ENCODE data around the gene SLC45A2. TPM values are rescaled to one million over a fixed set of nuclear protein-coding genes. Genes with fewer than 3 reads are reported as not detected.

SLC45A2 gene
- total RNA-seq, 1 donor from 2014 or later, result not detected

DNA sequence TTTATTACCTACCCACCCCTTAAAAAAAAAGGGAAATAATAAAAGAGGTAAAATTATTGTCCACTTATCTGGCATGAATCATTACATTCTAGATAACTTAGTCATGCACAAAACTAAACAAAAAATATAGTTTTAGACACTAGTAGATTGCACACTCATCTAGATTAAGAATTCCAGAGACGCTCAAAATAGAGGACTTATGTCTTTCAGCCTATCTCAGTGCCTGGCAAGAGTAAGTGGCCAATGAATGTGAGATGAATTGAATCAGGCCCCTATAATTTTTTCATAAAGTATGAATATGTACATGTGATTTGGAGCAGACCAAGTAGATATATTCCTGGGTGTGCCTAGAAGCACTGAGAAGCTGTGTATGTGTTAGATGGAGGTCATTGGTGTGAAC, 50.3 kb downstream of the SLC45A2 start:
- H3K9me3 ChIP-seq (ENCODE audit: low read depth), result no peaks in the 10 kb centered on the region
- Mint-ChIP-seq H3K4me1 (peaks cover 8% of the 10 kb centered on the region), H3K4me3 (no peak overlapping the region), H3K36me3 (no peaks in the 10 kb centered on the region), H3K27ac (no peak overlapping the region), H3K9me3 (no peaks in the 10 kb centered on the region), H3K27me3 (ENCODE audit: insufficient read depth, low read depth) (peaks cover 9% of the 10 kb centered on the region)
- peaks cover 4% of the 10 kb centered on the region for H3K4me1 ChIP-seq
- H3K9ac ChIP-seq, result no peak overlapping the region
- H3F3A ChIP-seq (ENCODE audit: low read depth), result no peaks in the 10 kb centered on the region
- H3K4me3 ChIP-seq, result no peak overlapping the region
- H3K27me3 ChIP-seq, result peaks cover 29% of the 10 kb centered on the region
- H3K36me3 ChIP-seq, result no peaks in the 10 kb centered on the region
- H3K27ac ChIP-seq, result no peak overlapping the region
- H2AFZ ChIP-seq (replicated peaks), result no peak overlapping the region
- H3K4me2 ChIP-seq, result no peak overlapping the region
- peaks cover 10% of the 10 kb centered on the region for H4K20me1 ChIP-seq (ENCODE audit: low read depth)
- no peak for DNase-seq (ENCODE audit: low spot score)
- TF ChIP-seq, protein P1, sequence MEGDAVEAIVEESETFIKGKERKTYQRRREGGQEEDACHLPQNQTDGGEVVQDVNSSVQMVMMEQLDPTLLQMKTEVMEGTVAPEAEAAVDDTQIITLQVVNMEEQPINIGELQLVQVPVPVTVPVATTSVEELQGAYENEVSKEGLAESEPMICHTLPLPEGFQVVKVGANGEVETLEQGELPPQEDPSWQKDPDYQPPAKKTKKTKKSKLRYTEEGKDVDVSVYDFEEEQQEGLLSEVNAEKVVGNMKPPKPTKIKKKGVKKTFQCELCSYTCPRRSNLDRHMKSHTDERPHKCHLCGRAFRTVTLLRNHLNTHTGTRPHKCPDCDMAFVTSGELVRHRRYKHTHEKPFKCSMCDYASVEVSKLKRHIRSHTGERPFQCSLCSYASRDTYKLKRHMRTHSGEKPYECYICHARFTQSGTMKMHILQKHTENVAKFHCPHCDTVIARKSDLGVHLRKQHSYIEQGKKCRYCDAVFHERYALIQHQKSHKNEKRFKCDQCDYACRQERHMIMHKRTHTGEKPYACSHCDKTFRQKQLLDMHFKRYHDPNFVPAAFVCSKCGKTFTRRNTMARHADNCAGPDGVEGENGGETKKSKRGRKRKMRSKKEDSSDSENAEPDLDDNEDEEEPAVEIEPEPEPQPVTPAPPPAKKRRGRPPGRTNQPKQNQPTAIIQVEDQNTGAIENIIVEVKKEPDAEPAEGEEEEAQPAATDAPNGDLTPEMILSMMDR (IDR thresholded peaks at IDR 0.05), result no peak
- TF ChIP-seq EZH2 (IDR thresholded peaks at IDR 0.05), result no peak
- no peak for TF ChIP-seq EZH2phosphoT487 (IDR thresholded peaks at IDR 0.05)
- H3K79me2 ChIP-seq (ENCODE audit: low read depth), result no peaks in the 10 kb centered on the region

DNA sequence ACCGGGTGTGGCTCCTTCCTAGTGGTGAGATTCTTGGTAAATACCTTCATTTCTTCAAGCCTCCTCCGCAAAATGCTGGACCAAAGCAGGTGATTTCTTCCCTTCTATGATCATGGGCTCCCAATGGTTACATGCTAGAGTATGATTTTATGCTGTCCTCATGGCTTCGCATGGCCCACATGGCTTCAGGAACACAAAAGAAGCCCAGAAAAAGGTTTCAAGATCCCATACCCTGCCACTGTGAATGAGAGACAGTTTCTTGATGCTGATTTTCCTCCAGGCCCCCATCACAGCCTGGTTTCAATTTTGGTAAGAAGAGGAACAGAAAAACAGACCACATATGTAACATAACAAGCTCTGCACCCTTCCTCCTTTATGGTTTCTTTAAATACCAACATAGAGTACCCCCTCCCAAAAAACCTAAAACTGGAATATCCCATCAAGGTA, 50.7 kb downstream of the SLC45A2 start:
- Histone ChIP-seq H3K27ac (no peak overlapping the region), H3K27me3 (peaks cover 29% of the 10 kb centered on the region), H3K9me3 (ENCODE audit: low read depth) (no peaks in the 10 kb centered on the region), H3F3A (ENCODE audit: low read depth) (no peaks in the 10 kb centered on the region), H4K20me1 (ENCODE audit: low read depth) (peaks cover 10% of the 10 kb centered on the region), H3K36me3 (no peaks in the 10 kb centered on the region), H3K4me2 (no peak overlapping the region), H3K4me3 (no peak overlapping the region), H3K9ac (no peak overlapping the region), H3K4me1 (peaks cover 4% of the 10 kb centered on the region), H3K79me2 (ENCODE audit: low read depth) (no peaks in the 10 kb centered on the region), H2AFZ (replicated peaks) (no peak overlapping the region)
- Mint-ChIP-seq H3K9me3 (no peaks in the 10 kb centered on the region), H3K4me3 (no peak overlapping the region), H3K27ac (no peak overlapping the region), H3K27me3 (ENCODE audit: insufficient read depth, low read depth) (peaks cover 9% of the 10 kb centered on the region), H3K4me1 (peaks cover 8% of the 10 kb centered on the region), H3K36me3 (no peaks in the 10 kb centered on the region)
- no peak for DNase-seq (ENCODE audit: low spot score)
- TF ChIP-seq, protein P1 (IDR thresholded peaks at IDR 0.05), result no peak
- TF ChIP-seq EZH2 (IDR thresholded peaks at IDR 0.05) (no peak), EZH2phosphoT487 (IDR thresholded peaks at IDR 0.05) (no peak)

DNA sequence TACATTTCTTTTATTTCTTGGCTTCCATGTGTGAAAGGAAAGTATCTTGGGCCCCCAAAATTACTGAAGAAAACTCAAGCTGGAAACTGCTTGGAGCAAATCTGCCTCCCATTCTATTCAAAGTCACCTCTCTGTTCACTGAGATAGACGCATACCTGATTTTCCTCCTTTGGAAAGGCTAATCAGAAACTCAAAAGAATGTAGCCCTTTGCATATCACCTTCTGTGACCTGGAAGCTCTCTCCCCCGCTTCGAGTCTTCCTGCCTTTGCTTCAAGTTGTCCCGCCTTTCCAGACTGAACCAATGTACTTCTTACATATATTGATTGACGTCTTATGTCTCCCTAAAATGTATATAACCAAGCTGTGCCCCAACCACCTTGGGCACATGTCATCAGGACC, 53.4 kb downstream of the SLC45A2 start:
- H3K4me3 ChIP-seq, result no peak overlapping the region

More for the DNA sequence above, 53.4 kb downstream of the SLC45A2 start:
- peaks cover 17% of the 10 kb centered on the region for H3K27me3 Mint-ChIP-seq (ENCODE audit: insufficient read depth, low read depth)
- no peak overlapping the region for H3K27ac Mint-ChIP-seq
- Histone ChIP-seq H3K9ac (no peak overlapping the region), H3K36me3 (no peaks in the 10 kb centered on the region), H3F3A (ENCODE audit: low read depth) (no peaks in the 10 kb centered on the region), H4K20me1 (ENCODE audit: low read depth) (peaks cover 10% of the 10 kb centered on the region), H3K4me1 (peaks cover 4% of the 10 kb centered on the region), H3K9me3 (ENCODE audit: low read depth) (no peaks in the 10 kb centered on the region), H3K79me2 (ENCODE audit: low read depth) (no peaks in the 10 kb centered on the region), H3K27me3 (peaks cover 9% of the 10 kb centered on the region), H3K27ac (no peak overlapping the region), H3K4me2 (no peak overlapping the region), H2AFZ (replicated peaks) (no peak overlapping the region)
- no peaks in the 10 kb centered on the region for H3K36me3 Mint-ChIP-seq
- DNase-seq (ENCODE audit: low spot score), result no peak
- H3K9me3 Mint-ChIP-seq, result no peaks in the 10 kb centered on the region
- H3K4me3 Mint-ChIP-seq, result no peak overlapping the region
- no peak for TF ChIP-seq EZH2 (IDR thresholded peaks at IDR 0.05)
- TF ChIP-seq, protein P1 (IDR thresholded peaks at IDR 0.05), result no peak
- TF ChIP-seq EZH2phosphoT487 (IDR thresholded peaks at IDR 0.05), result no peak
- H3K4me1 Mint-ChIP-seq, result peaks cover 20% of the 10 kb centered on the region
